CD4-positive, alpha-beta T cell treated with Interleukin-17A for 4 hours (primary cell): ENCODE measurements around the gene AGPAT3.

Source experiments
- DNase-seq: peaks from one replicate; pipeline ENCODE4 v3.0.0-alpha.2; 2020; ENCODE audit warnings: mixed read lengths

The AGPAT3 gene

DNA sequence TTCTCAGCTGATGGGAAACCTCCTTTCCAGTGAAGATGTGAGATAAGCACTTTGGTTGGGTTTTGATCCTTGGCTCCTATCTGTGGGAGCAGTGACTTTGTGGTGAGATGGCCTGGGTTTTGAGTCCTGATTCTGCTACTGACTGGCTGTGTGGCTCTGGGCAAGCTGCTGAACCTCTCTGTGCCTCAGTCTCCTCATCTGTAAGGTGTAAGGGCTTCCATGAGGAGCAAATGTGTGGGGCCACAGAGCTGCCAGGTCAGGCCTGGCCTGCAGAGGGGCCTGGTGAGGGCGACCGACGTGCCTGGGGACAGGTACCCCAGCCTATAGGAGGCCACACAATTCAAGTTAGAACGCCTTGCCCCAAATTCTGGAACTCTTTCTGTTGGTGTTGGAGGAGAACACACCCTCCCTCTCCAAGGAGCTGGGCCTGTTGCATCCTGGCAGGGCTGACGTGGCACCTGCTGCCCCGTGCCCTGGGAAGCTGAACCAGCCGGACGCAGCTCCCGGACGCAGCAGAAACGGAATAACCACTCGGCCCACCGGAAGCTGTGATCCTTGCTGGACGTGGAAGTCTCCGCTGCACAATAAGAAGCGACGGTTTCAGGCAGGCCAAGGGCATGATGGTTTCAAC lies 62.7 kb downstream of the AGPAT3 start:
- no peak for DNase-seq

GRCh38 chr21:43928222-43929125 lies 63.5 kb downstream of the AGPAT3 start:
- DNase-seq: no peak

- no peak for DNase-seq
Observed at GRCh38 chr21:43929217-43929971, 64.4 kb downstream of the AGPAT3 start.

DNA sequence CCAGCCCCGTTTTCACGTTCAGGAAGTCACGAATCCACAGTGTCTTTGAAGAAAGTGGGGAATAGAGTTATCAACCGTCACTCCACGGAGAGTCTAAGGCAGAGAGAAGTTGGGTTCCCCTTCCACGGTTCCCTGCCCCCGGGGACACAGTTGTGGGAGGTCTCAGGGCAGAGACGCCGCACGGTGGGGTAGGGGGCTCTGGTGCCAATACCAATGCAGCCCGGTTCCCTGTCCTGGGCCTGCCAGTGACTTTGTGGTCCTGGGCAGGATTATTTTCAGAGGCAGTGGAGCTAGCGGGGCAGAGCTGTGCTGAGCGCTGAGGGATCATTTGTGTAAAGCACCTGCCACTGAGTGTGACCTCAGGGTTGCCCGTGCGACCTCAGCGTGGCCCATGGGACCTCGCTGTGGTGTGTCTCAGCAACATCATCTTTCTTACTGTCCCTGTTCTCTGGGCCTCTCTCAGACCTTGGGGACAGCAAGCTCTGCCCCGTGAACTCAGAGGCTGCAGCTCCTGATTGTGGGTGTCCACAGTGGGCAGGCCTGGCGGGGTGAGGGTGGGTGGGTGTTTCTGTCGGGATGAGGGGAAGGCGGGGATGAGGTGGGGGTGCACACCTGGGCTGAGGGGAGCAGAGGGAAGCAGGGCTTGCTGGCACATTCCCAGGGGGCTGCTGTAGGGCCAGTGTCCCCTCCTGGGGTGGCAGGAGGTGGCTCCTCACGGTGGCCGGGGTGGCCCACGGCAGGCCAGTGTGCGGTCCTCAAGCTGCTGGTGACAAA lies 65.2 kb downstream of the AGPAT3 start:
- DNase-seq: no peak

- no peak for DNase-seq
Observed at GRCh38 chr21:43930848-43931375, 65.9 kb downstream of the AGPAT3 start.

DNA sequence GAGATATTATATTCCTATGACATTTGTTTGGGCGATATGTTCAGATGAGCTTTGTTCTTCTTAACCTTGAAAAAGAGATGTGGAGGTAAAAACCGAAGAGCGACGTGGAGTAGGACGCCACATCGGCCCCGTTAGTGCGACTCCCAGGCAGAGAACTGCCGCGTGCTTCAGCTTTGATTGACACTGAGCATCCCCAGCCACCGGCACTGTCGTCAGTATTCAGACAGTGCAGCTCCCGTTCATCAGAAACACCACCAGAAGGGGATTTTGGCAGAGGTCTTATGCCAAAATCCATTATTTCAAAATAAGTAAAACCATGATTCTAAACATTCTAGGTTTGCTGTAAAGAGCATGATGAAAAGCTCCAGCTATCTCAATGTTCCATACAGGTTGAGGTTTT lies 66.5 kb downstream of the AGPAT3 start:
- DNase-seq: no peak

DNA sequence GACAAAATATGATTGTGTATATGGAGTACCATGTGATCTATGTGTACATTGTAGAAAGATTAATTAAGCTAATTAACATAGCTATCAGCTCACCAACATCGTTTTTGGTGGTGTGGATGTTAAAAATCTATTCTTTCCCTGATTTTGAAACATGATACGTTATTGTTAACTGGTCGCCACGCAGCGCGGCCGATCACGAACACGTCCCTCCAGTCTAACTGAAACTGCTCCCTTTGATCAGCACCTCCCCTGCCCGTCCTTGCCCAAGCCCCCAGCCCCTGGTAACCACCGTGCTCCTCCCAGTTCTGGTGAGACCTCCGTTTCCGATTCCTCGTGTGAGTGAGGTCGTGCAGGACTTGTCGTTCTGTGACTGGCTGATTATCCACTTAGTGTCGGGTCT lies 67.0 kb downstream of the AGPAT3 start:
- no peak for DNase-seq

GRCh38 chr21:43933199-43933598 lies 68.2 kb downstream of the AGPAT3 start:
- DNase-seq: no peak

DNA sequence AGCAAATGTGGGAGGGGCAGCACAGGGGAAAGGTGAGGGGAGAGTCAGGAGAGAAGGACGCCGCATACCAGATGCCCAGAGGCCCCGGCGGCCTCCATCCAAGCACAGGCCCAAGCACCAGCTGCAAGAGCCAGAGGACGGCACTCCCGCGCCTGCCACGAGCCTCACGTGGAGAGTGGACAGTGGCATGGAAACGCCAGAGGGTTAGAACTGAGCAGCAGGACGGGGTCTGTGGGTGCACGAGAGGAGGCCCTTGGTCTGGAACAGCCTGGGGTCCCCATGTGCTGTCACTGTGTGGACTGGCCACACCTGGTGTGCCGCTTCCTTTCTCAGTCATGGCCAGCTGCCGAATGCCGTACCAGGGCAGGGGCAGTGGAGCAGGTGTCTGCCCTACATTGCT lies 68.7 kb downstream of the AGPAT3 start:
- no peak for DNase-seq

DNA sequence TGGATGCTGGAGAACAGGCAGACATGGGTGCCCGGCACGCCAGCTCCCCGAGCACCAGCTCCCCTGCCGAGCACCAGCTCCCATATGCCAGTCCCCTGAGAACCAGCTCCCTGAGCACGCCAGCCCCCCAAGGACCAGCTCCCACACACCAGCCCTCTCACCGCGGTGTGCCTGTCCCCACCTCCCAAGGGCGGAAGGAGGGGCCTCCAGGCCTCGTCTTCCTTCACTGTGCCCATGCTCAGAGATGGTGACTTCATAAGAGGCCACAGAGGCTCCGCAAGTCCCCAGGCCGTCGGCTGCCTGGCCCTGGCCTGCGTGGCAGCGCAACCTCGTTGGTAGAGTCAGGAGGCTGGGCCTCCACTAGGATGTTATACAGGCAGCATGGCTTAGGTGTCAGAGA lies 69.1 kb downstream of the AGPAT3 start:
- no peak for DNase-seq

DNA sequence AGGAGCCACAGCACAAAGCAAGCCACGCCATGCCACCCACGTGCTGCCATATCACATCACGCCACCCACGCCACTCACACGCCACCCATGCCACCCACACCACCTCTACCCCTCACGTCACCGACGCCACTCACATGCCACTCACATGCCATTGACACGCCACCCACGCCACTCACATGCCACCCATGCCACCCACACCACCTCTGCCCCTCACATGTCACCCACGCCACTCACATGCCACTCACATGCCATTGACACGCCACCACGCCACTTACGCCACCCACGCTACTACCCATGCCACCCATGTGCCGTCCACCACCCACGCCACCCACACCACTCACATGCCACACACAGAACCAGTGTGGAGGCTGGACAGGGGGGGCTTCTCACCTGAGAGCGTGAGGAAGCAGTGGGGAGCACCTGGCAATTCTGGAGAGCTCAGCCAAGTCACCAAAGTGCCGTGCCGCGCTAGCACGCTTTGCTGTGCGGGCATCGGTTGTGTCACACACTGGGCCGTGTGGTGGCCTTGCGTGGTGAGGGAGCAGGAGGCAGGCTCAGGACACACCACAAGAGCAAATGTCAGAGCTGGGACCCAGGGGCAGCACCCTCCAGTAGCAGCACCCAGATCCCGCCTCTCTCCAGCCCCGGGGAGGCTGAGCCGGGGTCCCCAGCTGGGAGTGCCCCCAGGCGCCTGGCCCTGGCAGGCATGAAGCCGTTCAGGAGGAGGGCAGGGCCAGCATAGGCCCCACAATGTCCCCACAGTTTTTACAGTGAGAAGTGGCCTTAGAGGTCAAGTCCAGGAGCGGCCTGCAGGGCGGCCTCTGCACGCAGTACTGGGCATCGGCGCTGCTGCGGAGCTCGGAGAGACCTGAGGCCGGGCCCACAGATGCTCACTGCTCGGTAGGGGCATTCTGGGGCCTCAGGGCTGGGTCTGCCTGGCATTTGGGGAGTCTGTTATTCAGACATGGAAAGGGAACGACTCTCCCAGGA lies 70.0 kb downstream of the AGPAT3 start:
- DNase-seq: no peak

DNA sequence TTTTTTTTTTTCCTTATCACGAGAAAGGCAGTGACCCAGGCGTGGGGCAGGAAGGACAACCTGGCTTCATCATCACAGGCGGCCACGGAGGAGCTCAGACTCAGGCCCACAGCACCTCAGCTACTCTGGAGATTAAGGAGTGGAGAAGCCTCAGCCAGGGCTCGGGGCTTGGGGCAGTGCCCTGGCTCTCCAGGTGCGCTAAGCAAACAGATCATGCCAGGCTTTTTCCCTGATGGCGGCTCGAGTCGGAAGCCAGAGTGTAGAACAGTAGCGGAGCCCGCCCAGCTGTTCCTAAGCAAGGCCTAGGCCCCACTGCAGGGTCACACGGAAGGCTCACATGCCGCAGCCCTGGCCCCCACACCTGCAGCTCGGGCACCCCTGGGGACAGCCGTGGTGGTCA lies 70.7 kb downstream of the AGPAT3 start:
- no peak for DNase-seq

DNA sequence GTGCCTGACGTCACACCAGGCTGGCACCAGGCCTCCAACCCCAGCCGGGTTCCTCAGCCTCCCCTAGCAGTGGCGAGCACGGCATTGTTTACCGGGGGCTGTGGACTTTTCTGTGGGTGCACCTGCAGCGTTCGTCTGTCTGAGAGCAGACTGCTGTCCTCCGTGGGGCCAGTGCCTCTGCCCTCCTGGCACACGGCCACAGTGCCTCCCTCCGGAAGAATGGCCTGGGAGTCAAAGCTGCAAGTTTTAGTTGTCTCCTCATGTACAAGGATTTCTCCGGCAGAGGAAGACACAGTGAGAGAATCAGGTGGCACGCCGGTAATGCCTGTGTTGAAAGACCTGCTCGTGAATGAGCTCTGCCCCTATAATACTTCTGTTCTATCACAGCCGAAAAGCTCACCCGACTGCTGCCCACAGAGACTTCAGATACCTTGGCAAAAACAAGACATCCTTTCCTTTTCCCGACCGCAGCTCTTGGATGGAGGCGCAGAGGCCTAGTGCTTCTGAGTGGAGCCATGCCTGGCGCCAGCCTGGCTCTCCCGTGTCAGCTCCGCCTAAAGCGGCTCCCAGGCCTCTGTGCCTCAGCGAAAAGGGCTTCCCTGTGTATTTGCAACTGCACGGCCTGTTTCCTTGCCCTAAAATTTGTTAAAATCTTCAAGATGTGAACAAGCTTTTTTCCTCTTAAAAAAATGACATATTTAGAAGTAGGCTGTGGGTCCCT lies 71.4 kb downstream of the AGPAT3 start:
- DNase-seq: no peak

DNA sequence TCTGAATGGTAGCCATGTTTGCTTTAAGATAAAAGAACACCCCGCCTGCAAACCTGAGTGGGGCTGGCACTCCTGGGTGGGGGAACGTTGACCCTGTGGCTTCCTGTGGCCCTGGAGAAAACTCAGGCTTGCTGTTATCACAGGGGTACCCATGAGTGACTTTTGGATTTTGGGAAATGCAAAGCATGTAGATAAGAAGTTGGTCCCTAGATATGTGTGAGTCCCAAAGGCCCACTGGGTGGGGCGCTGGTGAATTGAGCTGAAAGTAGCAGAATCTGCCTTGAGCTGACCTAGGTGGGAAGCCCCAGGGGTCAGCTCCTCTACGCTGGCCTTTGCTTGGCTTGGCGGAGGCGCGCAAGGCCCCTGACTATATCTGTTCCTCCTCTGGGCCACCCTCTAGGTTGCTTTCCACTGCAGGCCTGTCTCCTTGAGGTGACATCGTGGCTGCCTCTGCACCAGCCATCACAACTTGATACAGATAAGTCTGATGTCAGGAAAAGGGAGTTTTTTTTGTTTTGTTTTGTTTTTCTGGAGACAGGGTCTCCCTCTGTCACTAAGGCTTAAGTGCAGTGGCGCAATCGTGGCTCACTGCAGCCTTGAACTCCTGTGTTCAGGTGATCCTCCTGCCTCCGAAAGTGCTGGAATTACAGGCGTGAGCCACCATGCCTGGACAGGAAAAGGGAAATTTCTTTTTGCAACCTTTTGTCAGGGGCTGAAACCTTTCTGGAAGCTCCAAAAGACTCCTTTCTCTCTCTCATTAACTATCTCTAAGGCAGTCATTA lies 72.2 kb downstream of the AGPAT3 start:
- no peak for DNase-seq

GRCh38 chr21:43937891-43938309 lies 72.9 kb downstream of the AGPAT3 start:
- DNase-seq: no peak

DNA sequence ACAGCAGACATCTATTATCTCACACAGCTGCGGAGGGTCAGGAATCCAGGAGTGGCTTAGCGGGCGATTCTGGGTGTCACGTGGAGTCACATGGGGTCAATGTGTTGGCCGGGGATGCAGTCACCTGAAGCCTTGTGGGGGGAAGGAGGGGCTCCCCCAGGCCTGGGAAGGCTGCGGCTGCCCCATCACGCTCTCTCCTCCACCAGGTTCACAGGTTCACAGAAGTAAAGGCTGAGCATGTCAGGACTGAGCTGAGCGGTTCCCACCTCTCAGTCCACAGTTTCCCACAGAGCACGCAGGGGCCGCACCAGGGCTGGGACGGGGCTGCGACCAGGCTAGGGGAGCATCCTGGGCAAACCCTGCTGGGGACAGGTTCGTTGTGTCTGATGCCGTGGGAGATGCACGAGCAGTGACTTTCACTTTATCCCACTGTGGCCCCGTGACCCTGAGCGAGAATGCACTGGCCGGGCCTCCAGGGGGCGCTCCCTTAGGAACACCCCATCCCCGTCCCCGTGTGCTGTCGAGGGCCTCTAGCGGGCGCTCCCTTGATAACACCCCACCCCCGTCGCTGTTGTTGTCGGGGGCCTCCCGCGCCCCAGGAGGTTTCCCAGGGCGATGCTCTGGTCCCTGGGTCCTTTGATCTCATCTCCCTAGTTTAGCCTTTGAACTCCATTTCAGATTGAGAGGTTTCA lies 73.9 kb downstream of the AGPAT3 start:
- peak; percentile 93 for DNase-seq

- DNase-seq: no peak
Observed at GRCh38 chr21:43939443-43940328, 74.7 kb downstream of the AGPAT3 start.
